Measurements from ENCODE around the gene RPAIN. TPM values are rescaled to one million over a fixed set of nuclear protein-coding genes. Genes with fewer than 3 reads are reported as not detected.

RPAIN gene
- total RNA-seq, 3 donors from 2014 or later = 29.7 to 34.3 (median 32.1) TPM

- H3K4me1 ChIP-seq (ENCODE audit: low read depth) = no peaks in the 10 kb centered on the region
- intact Hi-C loops (cut with DNase I, micrococcal nuclease) = no loop called here
- H3K36me3 ChIP-seq (ENCODE audit: low read depth) = peaks cover 6% of the 10 kb centered on the region
- no peaks in the 10 kb centered on the region for H3K9me3 ChIP-seq
- DNase-seq = no peak
- no peak overlapping the region for H3K4me3 ChIP-seq
- no peak for TF ChIP-seq CTCF (IDR thresholded peaks at IDR 0.05)
- peak; percentile 11 for ATAC-seq
Measured at GRCh38 chr17:5380491-5381135, 39.4 kb upstream of the RPAIN start.

- Histone ChIP-seq H3K4me1 (ENCODE audit: low read depth) (no peaks in the 10 kb centered on the region), H3K4me3 (no peak overlapping the region), H3K36me3 (ENCODE audit: low read depth) (peaks cover 8% of the 10 kb centered on the region), H3K9me3 (no peaks in the 10 kb centered on the region)
- no peak for ATAC-seq
- DNase-seq = no peak
- intact Hi-C loops (cut with DNase I, micrococcal nuclease) = no loop called here
- no peak for TF ChIP-seq CTCF (IDR thresholded peaks at IDR 0.05)
Measured at GRCh38 chr17:5381542-5381941, 38.4 kb upstream of the RPAIN start.

- no peaks in the 10 kb centered on the region for H3K4me1 ChIP-seq (ENCODE audit: low read depth)
- intact Hi-C loops (cut with DNase I, micrococcal nuclease) = no loop called here
- ATAC-seq = no peak
- H3K36me3 ChIP-seq (ENCODE audit: low read depth) = peaks cover 20% of the 10 kb centered on the region
- no peak for DNase-seq
- no peak for TF ChIP-seq CTCF (IDR thresholded peaks at IDR 0.05)
- H3K9me3 ChIP-seq = no peaks in the 10 kb centered on the region
- no peak overlapping the region for H3K4me3 ChIP-seq
Measured at GRCh38 chr17:5391678-5392077, 28.3 kb upstream of the RPAIN start.

- Histone ChIP-seq H3K36me3 (ENCODE audit: low read depth) (peaks cover 8% of the 10 kb centered on the region), H3K9me3 (no peaks in the 10 kb centered on the region), H3K4me3 (no peak overlapping the region), H3K4me1 (ENCODE audit: low read depth) (no peaks in the 10 kb centered on the region)
- intact Hi-C loops (cut with DNase I, micrococcal nuclease) = no loop called here
- DNase-seq (no peak), ATAC-seq (no peak)
- no peak for TF ChIP-seq CTCF (IDR thresholded peaks at IDR 0.05)
Measured at GRCh38 chr17:5396612-5397011, 23.4 kb upstream of the RPAIN start.

- Histone ChIP-seq H3K9me3 (no peaks in the 10 kb centered on the region), H3K4me3 (no peak overlapping the region), H3K4me1 (ENCODE audit: low read depth) (no peaks in the 10 kb centered on the region), H3K36me3 (ENCODE audit: low read depth) (peaks cover 4% of the 10 kb centered on the region)
- DNase-seq (no peak), ATAC-seq (no peak)
- no peak for TF ChIP-seq CTCF (IDR thresholded peaks at IDR 0.05)
- intact Hi-C loops (cut with DNase I, micrococcal nuclease) = no loop called here
Measured at GRCh38 chr17:5399767-5400166, 20.2 kb upstream of the RPAIN start.

GRCh38 chr17:5405400-5405799 lies 14.6 kb upstream of the RPAIN start:
- intact Hi-C loops (cut with DNase I, micrococcal nuclease) = no loop called here
- peak in 1 of 3 donors; percentile 11 for DNase-seq
- H3K9me3 ChIP-seq = no peaks in the 10 kb centered on the region
- peak; percentile 65 for ATAC-seq
- no peak overlapping the region for H3K4me3 ChIP-seq
- no peak for TF ChIP-seq CTCF (IDR thresholded peaks at IDR 0.05)
- peaks cover 8% of the 10 kb centered on the region for H3K36me3 ChIP-seq (ENCODE audit: low read depth)
- no peaks in the 10 kb centered on the region for H3K4me1 ChIP-seq (ENCODE audit: low read depth)

All from mucosa of descending colon (tissue), 3 donors.